OCI-LY3 (cell line): ENCODE measurements around the gene XRCC3.

Experiments used
- H2AFZ ChIP-seq: fragments of 200-600, 300-600 bp; shearing (Covaris generic); 2 replicates; pipeline ENCODE4 v1.6.0; 2014; ENCODE audit warnings: antibody characterized with exemption, low read depth, low read length
- H3K27ac ChIP-seq: fragments of 200-600, 300-600 bp; sonication (generic); 2 replicates; pipeline ENCODE4 v1.5.1; 2014; ENCODE audit warnings: mild to moderate bottlenecking, low read length, moderate library complexity, mixed read lengths
- H3K27me3 ChIP-seq: fragments of 200-600, 300-600 bp; sonication (generic); 2 replicates; pipeline ENCODE4 v1.6.1; 2014; ENCODE audit warnings: low read depth, low read length, mixed read lengths
- H3K36me3 ChIP-seq: fragments of 200-600, 300-600 bp; sonication (generic); replicated peaks from 2 replicates; pipeline ENCODE3; 2014; ENCODE audit warnings: low read depth, low read length, mixed read lengths
- H3K4me1 ChIP-seq: fragments of 300-600, 200-600 bp; sonication (generic); 2 replicates; pipeline ENCODE4 v1.6.1; 2014; ENCODE audit warnings: low read length, mixed read lengths
- H3K4me2 ChIP-seq: fragments of 200-600, 300-600 bp; sonication (generic); 2 replicates; pipeline ENCODE4 v1.6.1; 2014; ENCODE audit warnings: low read length, mixed read lengths
- H3K4me3 ChIP-seq: fragments of 300-600, 200-600 bp; sonication (generic); 2 replicates; pipeline ENCODE4 v1.5.1; 2014; ENCODE audit warnings: antibody characterized with exemption, mild to moderate bottlenecking, low read length, moderate library complexity
- H3K79me2 ChIP-seq: fragments of 300-600, 200-600 bp; shearing (Covaris generic); 2 replicates; pipeline ENCODE4 v1.6.1; 2014; ENCODE audit warnings: mild to moderate bottlenecking, low read length, mixed read lengths
- H3K9ac ChIP-seq: fragments of 300-600, 200-600 bp; shearing (Covaris generic); 2 replicates; pipeline ENCODE4 v1.6.0; 2014; ENCODE audit warnings: mild to moderate bottlenecking, low read length, moderate library complexity
- H3K9me3 ChIP-seq: fragments of 200-600, 300-600 bp; shearing (Covaris generic); 2 replicates; pipeline ENCODE4 v1.6.1; 2014; ENCODE audit warnings: low read length, mixed read lengths; ENCODE audit not compliant: insufficient read depth
- H4K20me1 ChIP-seq: fragments of 200-600, 300-600 bp; sonication (generic); 2 replicates; pipeline ENCODE4 v1.6.1; 2016; ENCODE audit warnings: low read length, mixed read lengths; ENCODE audit not compliant: insufficient read depth
- EZH2phosphoT487 ChIP-seq: fragments of 200-600 bp; shearing (Covaris generic); IDR thresholded peaks from 2 replicates; pipeline ENCODE4 v1.6.1; 2018; ENCODE audit warnings: antibody characterized with exemption, mixed run types, low read depth
- TF ChIP-seq, protein P1 (sequence below): fragments of 200-600, 300-600 bp; sonication (generic); IDR thresholded peaks from 2 replicates; pipeline ENCODE4 v1.5.1; 2014; ENCODE audit warnings: antibody characterized with exemption, low read length, low read depth

Gene XRCC3

DNA sequence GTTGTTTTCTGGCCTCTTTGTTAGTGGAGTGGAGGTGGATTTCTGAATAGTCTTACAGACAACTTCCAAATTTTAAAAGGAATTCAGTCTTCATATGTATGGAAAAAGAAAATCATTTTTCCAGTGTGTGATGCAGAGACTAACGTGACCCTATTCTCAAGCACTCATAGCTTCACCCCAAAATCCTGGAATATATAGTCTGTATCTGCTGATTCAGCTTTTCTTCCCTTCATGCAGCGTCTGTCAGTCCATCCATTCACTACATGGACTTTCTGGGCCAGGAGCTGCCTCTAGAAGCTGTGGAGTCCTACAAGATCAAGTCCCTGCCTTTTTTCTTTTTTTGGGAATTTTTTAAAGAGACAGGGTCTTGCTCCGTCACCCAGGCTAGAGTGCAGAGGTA, 62.4 kb downstream of the XRCC3 start:
- H3K79me2 ChIP-seq: peaks cover 51% of the 10 kb centered on the region
- H3K36me3 ChIP-seq: peaks cover 23% of the 10 kb centered on the region
- no peak overlapping the region for H3K4me2 ChIP-seq
- H2AFZ ChIP-seq: no peak overlapping the region
- H3K27ac ChIP-seq: no peak overlapping the region
- H3K4me1 ChIP-seq: no peaks in the 10 kb centered on the region
- TF ChIP-seq, protein P1, sequence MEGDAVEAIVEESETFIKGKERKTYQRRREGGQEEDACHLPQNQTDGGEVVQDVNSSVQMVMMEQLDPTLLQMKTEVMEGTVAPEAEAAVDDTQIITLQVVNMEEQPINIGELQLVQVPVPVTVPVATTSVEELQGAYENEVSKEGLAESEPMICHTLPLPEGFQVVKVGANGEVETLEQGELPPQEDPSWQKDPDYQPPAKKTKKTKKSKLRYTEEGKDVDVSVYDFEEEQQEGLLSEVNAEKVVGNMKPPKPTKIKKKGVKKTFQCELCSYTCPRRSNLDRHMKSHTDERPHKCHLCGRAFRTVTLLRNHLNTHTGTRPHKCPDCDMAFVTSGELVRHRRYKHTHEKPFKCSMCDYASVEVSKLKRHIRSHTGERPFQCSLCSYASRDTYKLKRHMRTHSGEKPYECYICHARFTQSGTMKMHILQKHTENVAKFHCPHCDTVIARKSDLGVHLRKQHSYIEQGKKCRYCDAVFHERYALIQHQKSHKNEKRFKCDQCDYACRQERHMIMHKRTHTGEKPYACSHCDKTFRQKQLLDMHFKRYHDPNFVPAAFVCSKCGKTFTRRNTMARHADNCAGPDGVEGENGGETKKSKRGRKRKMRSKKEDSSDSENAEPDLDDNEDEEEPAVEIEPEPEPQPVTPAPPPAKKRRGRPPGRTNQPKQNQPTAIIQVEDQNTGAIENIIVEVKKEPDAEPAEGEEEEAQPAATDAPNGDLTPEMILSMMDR: no peak
- no peak for TF ChIP-seq EZH2phosphoT487
- H3K4me3 ChIP-seq: no peak overlapping the region
- H3K27me3 ChIP-seq: no peaks in the 10 kb centered on the region
- no peak overlapping the region for H3K9ac ChIP-seq
- H3K9me3 ChIP-seq: no peaks in the 10 kb centered on the region
- H4K20me1 ChIP-seq: peaks cover 30% of the 10 kb centered on the region

DNA sequence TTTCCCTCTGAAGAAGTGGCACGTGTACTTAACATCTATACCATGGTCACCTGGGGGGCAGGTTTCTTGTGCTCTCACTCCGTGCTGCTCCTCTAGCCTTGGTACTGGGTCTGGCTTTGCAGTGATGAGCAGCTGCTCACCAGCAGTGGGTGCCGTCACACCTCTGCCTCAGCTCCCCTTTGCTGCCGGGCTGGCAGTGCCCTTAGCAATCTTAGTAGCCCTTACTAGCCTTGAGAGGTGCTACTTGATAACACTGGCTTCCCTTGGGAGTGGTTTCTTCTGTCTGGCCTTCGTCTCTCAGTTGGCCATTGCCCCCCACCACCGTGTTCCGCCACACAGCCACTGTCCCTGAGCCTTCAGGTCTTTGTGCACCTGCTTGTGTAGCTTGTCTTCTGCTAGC, 63.7 kb downstream of the XRCC3 start:
- Histone ChIP-seq H4K20me1 (peaks cover 30% of the 10 kb centered on the region), H3K4me1 (no peaks in the 10 kb centered on the region), H2AFZ (no peak overlapping the region), H3K4me2 (no peak overlapping the region), H3K4me3 (no peak overlapping the region), H3K79me2 (peaks cover 60% of the 10 kb centered on the region), H3K9me3 (no peaks in the 10 kb centered on the region), H3K36me3 (peaks cover 12% of the 10 kb centered on the region), H3K27me3 (no peaks in the 10 kb centered on the region), H3K27ac (no peak overlapping the region), H3K9ac (no peak overlapping the region)
- no peak for TF ChIP-seq EZH2phosphoT487
- TF ChIP-seq, protein P1: no peak

DNA sequence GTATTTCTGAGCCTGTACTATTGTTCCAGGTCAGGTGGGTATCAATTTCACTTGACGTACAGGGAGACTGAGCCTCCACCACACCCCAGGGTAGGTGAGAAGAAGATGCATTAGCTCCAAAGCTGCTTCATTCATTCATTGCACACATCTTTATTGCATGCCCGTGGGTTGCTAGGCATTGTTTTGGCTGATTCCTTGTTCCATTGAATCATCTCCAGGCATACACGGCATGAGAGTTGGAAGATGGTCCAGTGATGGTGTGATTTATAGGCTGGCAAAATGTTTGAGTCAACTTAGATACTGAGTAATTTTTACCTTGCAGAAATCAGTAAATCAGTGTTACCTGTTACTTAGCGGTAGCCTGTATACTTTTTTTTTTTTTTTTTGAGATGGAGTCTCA, 65.0 kb downstream of the XRCC3 start:
- Histone ChIP-seq H3K27ac (no peak overlapping the region), H4K20me1 (peaks cover 34% of the 10 kb centered on the region), H3K4me1 (no peaks in the 10 kb centered on the region), H3K27me3 (no peaks in the 10 kb centered on the region), H3K9ac (no peak overlapping the region), H3K4me3 (no peak overlapping the region), H3K4me2 (no peak overlapping the region), H3K36me3 (peaks cover 4% of the 10 kb centered on the region), H2AFZ (no peak overlapping the region), H3K9me3 (no peaks in the 10 kb centered on the region), H3K79me2 (peaks cover 72% of the 10 kb centered on the region)
- no peak for TF ChIP-seq EZH2phosphoT487
- TF ChIP-seq, protein P1: no peak

DNA sequence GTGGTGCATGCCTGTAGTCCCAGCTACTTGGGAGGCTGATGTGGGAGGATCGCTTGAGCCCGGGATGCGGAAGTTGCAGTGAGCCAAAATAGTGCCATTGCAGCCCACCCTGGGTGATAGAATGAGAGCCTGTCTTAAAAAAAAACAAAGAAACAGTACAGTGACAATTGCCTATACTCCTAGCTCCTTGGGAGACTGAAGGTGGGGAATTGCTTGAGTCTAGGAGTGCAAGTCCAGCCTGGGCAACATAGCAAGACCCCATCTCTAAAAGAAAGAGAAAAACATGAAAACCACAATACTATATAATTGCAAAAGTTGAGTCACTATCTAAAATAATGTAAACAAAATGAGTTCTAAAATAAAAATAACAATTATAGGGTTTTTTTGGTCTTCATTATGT, 66.2 kb downstream of the XRCC3 start:
- H3K27ac ChIP-seq: no peak overlapping the region
- no peak overlapping the region for H3K9ac ChIP-seq
- no peak overlapping the region for H2AFZ ChIP-seq
- H3K79me2 ChIP-seq: peaks cover 82% of the 10 kb centered on the region
- no peaks in the 10 kb centered on the region for H3K36me3 ChIP-seq
- no peaks in the 10 kb centered on the region for H3K9me3 ChIP-seq
- H3K4me2 ChIP-seq: no peak overlapping the region
- H3K4me1 ChIP-seq: no peaks in the 10 kb centered on the region
- peaks cover 37% of the 10 kb centered on the region for H4K20me1 ChIP-seq
- TF ChIP-seq EZH2phosphoT487: no peak
- TF ChIP-seq, protein P1: no peak
- H3K4me3 ChIP-seq: no peak overlapping the region
- H3K27me3 ChIP-seq: no peaks in the 10 kb centered on the region
